Fibroblast of upper back skin (primary cell): Measurements from ENCODE around the gene FGF23.
"Not testable (repeated sequence)": the region's sequence is repeated elsewhere in the genome, so short reads cannot be mapped to it uniquely, and the experiment has no call there.

Source experiments
- DNase-seq: peaks from one replicate; pipeline ENCODE4 v3.0.0-alpha.2; 2013

FGF23 gene

DNA sequence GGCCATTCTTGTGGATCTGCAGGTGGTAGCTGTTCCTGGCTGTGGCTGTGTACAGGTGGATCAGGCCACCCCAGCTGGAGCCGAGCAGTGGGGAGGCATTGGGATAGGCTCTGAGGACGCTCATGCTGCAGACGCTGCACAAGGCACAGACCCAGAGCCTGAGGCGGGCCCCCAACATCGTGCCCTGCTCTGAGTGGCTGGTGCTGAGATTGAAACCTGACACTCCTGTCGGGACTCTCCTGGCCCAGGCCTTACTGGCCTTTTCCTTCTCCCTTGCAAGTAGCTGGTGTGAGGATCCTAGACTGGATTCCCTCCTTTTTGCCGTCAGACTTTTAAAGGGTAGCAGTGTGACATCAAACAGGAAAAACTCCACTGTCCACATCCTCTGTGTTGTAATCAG is at the start of gene FGF23:
FGF23 (minus strand) TSS at position 308 of the 400 bp plus-strand sequence; CDS start at position 178, 130 bp downstream.
- DNase-seq, result peak; percentile 49

DNA sequence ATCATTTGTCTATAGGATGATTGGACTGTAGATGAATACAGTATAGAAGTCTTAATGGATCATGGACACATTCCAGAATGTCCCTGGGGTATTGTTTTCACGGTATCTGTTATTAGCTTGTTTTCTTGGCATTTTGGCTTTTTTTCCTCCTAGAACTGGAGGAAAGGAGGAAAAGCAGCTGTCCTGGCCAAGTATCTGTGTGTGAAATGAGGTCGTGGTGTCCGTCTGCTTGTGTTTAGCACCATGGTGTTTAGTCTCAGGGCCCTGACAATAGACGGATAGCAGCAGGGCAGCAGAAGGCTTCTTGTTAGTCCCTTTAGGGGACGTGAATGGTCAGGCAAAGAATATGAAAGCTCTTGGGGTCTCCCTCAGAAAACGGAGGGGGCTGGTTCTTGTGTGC is 44.9 kb upstream of the FGF23 start:
- no peak for DNase-seq

DNA sequence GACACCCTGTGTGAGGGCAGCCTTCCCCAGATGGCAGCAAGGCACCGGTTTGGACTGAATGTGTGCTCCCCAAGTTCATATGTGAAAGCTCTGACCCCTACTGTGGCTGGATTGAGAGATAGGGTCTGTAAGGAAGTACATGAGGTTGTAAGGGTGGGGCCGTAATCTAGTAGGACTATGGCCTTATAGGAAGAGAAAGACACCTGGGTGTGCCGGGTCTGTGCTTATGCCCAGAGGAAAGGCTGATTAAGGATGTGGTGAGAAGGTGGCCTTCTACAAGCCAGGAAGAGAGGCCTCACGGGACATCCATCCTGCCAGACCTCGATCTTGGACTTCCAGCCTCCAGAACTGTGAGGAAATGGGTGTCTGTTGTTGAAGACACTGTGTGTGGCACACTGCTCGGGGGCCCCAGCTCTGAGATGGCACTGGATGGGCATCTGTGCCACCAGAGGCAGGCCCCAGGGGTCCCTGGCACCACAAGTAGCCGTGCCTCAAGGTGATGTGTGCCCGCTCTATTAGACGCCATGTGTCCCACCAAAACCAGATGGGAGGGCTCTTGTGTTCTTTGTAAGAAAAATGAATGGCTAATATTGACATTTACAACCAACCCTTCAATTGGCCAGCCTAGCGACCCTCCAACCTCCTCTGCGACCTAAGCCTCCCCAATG is 44.1 kb upstream of the FGF23 start:
- DNase-seq, result no peak

DNA sequence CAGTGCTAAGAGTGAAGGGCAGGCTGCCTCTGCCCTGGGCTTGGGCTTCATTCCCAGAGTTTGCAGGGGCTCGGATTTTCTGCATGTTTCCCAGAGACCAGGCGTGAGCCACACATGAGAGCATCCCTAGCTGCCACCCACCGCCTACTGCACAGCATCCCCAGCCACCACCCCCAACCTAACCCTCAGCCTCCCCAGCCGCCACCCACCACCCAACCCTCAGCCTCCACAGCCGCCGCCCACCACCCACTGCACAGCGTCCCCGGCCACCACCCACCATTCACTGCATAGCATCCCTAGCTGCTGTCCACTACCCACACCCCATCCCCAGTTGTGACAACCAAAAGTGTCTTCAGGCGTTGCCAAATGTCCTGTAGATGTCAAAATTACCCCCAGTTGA is 43.5 kb upstream of the FGF23 start:
- DNase-seq, result no peak

DNA sequence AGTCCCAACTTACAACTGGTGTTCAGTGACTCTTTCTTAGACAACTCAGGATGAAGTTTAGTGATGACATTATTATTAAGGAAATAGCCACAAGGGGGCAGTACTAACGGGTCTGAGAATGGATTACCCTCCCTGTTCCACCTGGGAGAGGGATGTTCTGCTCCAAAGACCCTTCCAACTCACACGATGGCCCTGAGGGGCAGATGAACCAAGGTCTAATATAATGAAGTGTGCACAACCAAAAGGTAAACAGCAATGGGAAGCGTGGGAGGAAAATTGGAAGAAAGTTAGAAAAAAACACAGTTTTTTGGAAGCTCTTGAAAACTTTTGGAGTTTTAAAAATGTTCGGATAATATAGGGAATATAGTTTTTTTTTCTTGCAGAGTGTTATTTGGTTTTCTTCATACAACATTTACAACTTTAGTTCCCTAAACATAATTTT is 42.1 kb upstream of the FGF23 start:
- DNase-seq, result peak; percentile 21

DNA sequence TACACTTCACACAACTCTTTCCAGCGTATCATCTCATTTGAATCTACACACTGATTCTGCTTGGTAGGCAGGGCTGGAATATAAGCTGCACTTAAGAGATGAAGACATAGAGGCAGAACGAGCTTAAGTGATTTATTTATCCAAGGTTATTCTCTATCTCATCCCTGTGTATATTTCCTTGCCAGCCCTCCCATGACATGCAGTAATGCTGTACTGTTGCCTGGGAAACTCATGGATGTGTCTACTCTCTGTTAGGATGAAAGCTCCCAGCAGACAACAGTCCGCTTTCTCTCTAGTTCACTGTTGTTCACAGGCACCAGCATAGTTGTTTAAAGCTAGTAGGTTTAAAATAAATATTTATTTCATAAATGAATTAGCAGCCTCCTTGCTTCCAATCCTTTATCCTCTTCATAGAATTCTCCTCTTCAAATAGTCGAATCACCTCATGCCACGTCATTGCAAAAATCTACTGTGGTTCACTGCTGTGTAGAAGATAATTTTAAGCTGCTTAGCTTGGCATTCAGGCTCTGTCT is 40.7 kb upstream of the FGF23 start:
- no peak for DNase-seq

DNA sequence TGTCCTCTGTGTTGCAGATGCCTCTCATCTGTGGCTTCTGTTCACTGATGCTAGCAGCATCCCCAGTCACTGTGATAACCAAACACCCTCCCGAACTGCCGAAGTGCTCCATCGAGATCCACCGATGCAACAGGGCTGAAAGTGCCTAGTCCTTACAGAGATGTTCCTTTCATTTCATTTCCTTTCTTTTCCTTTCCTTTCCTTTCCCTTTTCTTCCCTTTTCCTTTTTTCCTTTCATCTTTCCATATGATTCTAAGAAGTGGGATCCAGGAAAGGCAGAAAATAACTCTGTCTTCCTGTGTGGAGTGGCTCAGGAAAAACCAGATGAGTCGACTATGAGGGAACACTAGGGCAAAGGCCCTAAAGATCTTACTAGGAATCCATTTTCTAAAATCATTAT is 39.4 kb upstream of the FGF23 start:
- no peak for DNase-seq

DNA sequence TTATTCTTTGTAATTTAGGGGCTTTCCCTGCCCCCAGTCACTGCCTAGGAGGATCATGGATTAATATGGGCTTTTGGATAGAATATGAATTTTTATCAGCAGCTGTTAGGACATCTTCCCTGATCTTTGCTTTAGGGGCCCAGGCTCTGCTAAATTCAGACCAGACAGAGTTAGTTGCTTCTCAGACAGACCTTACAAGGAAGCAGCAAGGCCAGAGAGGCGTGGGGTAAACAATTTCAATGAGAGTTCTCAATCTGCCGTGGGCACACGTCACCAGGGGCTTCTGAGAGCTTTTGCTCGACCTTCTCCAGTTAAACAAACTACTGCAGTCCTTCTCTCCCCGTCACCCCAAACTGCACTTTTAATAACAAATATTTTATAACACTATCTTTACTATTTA is 38.4 kb upstream of the FGF23 start:
- DNase-seq, result no peak

DNA sequence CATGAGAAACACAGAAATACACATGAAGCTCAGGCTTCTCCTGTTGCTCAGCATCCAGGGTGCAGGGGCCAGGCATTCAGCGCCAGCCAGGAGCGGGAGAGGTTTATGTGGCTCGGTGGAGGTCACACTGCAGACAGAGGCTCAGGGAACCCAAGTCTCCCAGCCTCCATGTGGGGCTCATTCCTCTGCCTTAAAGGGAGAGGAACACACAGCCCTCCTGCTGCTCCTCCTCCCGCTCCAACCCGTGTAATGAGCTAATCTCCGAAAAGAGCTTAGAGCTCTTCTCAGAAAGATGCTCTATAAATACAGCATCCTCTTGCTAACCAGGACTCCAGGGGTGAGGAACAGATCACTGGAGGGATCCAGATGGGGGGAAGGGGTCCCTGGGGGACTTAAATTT is 37.9 kb upstream of the FGF23 start:
- DNase-seq, result no peak

DNA sequence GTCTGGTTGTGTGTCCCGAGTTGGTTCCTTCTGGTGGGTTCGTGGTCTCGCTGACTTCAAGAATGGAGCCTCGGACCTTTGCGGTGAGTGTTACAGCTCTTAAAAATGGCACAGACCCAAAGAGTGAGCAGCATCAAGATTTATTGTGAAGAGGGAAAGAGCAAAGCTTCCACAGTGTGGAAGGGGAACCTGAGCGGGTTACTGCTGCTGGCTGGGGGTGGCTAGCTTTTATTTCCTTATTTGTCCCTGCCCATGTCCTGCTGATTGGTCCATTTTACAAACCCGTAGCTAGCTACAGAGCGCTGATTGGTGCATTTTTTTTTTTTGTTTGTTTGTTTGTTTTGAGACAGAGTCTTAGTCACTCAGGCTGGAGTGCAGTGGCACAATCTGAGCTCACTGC is 36.8 kb upstream of the FGF23 start:
- no peak for DNase-seq

DNA sequence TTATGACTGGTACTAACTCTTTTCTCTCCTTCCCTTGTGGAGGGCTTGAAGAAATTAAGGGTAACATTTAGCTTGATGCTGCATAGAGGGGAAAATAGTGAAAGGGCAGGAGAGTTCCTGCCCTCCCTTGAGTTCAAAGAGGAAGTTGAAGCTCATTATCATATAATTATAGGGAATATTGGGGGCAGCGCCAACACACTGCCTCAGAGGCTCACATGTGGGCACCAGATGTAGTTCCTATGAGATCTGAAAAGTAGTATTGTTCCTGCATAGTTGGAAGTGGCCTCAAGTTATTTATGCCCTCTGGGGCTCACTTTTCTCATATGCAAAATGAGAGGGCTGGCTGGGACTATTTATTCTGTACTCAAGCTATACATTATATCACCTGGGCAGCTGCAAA is 33.0 kb upstream of the FGF23 start:
- no peak for DNase-seq

DNA sequence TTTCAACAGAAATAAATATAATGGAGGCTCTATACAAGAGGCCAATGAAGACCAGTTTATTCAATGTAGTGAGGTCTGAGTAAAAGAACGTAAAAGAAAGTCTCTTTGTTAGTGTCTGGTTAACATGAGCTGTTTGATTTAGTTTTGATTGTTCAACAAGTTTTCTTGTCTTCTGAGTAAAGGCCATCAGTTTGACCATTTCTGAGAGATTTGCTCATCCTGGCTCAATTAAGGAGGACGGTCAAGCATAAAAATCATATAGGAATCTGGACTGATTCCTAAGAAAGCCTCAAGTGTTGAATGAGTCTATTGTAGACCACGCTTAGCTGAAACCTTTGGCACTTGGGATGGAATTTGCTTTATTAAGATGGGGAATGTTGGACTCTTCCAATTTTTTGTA is 32.5 kb upstream of the FGF23 start:
- DNase-seq, result no peak

DNA sequence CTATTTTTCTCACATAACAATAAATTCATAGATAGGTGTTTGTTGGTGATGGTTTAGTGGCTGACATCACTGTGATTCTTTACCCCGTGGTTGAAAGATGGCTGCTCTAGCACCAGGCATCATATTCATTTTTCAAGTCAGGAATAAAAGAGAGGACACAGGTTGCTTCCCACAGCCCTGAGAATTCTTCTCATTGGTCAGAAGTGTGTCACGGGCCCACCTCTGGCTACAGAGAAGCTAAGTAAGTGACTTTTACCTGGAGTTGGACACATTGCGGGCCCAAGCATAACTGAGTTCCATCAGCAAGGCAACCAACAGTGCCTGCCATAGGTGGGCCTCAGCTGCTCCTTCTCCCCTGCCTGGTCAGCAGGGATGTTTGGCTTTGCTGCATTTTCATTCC is 27.6 kb upstream of the FGF23 start:
- no peak for DNase-seq

DNA sequence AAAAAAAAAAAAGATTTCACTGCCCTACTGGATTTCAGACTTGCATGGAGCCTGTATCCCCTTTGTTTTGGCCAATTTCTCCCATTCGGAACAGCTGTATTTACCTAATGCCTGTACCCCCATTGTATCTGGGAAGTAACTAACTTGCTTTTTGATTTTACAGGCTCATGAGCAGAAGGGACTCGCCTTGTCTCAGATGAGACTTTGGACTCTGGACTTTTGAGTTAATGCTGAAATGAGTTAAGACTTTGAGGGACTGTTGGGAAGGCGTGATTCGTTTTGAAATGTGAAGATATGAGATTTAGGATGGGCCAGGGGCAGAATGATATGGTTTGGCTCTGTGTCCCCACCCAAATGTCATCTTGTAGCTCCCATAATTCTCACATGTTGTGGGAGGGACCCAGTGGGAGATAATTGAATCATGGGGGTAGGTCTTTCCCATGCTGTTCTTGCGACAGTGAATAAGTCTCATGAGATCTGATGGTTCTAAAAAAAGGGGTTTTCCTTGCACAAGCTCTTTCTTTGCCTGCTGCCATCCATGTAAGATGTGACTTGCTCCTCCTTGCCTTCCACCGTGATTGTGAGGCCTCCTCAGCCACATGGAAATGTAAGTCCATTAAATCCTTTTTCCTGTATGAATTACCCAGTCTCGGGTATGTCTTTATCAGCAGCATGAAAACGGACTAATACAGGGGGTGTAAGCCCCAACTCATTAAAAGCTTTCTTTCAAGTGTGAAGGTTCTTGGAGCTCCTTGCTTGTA is 25.5 kb upstream of the FGF23 start:
- not testable (repeated sequence) for DNase-seq

DNA sequence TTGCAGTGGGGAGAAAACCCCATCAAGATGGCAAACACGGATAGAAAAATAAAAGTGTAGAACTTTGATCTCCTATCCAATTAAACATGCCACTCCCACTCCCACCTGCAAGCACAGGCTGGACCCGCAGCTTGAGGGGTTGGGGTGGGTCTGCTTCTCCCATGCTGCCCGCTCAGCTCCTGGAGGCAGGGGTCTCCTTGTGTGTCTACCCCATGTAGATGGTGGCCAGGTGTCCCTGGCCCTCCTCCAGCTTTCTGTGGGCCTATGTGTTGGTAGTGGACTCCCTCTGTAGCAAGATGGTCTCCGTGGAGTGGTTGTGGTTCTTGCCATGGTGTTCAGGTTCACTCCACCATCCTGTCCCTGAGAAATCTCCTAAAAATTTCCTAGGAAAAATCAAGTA is 23.5 kb upstream of the FGF23 start:
- no peak for DNase-seq

DNA sequence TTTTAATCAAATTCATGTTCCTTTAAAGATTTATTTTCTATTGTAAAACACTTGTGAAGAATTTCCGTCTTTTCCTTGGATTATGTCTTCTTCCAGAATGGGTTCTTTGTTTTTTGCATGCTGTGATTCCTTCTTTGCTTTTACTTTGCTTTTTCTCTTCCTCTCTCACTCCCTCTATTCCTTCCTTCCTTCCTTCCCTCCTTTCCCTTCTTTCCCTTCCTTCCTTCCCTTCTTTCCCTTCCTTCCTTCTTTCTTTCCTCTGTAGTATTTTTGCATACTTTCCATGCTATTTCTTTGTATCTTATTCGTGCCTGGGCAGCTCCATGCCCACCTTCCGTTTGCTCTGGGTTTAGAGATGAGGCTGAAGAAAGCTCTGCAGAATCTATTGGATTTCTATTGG is 21.6 kb upstream of the FGF23 start:
- no peak for DNase-seq

DNA sequence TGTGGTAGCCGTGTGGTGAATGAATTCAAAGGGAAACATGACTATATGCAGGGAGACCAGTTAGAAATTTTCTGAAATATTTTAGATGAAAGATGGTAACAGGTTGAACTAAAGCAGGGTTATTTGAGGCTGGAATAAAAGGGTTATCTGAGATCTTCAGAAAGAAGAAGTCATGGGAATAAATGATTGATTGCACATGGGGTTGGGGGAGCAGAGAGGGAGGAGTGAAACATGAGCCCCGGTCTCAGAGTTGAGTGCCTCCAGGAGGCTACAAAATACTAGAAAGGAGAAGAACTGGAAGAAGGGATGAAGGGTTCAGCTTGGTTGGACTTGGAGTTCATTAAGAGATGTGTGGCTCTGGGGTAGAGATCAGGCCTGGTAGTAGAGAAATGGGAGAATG is 16.3 kb upstream of the FGF23 start:
- DNase-seq, result no peak

DNA sequence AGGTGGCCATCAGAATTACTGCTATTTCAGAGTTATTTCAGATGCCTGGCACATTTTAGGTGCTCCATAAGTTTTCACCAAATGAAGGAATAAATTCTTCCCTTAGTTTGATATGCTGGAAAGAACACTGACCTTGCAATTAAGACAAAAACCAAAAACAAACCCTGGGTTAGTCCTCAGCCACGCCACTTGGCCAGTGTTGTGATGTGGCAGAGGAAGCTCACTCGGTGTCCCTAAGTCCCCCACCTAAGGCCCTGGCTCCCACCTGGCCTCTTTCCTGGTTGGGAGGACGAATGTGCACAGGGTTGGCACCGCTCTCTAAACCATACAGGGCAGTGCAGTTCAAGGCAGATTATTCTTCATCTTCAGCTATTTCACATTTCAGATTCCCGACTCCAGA is 13.7 kb upstream of the FGF23 start:
- DNase-seq, result no peak

DNA sequence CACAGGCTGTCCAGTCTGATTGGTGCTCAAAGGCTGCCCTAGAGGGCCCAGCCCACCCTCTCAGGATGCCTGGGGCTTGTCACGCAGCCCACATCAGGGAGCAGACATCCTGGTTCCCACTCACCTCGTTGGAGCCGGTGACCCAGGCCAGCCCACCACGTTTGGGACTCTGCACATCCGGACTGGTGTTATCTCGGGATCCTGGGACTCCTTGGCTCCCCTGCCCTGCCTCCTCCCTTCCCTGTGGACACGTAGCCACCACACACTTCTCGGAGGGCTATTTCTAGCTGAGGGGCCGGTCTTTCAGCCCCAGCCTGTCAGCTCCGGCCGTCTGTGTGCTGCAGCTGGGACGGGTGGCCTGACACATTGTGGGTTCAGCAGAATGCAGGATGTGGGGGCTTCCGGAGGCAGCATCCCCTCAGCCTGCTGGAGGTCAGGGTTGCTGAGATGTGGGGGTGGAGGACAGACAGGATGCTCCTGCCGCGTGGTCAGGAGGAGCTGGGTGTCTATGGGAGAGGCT is 12.8 kb upstream of the FGF23 start:
- DNase-seq, result no peak

DNA sequence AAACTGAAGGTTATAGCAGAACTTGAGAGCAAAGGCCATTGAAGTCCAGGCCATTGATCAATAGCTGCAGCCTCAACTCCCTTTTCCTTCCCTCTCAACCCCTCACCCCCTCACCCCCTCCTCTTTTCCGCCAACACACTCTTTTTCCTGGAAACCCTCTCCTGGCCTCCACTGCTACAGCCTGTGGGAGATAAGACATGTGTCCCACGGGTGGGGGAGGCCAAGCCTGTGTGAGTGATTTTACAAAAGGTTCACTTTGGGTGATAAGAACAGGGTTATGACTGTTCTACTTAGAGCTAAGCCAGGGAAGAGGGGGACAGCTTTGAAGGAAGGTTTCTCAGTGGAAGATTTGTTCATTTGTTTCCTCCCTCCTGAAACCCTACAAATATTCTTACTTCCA is 9.2 kb upstream of the FGF23 start:
- DNase-seq, result no peak

DNA sequence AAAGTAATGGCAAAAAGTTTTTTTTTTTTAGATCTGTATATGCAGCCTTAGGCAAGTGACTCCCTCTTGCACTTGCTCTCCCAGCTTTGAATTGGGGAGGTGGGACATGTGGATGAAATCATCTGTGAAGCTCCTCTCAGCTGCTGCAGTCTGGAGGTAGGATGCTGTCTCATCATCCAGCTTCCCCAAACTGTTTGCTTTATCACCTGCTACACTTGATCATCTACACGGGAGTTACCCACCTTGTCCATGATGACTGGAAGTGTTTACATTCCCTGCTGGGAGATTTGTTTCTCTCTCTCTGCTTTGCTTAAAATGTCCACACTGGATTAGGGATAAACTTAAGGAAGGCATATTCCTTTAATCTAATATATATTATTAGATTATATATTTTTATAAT is 8.5 kb upstream of the FGF23 start:
- DNase-seq, result no peak

DNA sequence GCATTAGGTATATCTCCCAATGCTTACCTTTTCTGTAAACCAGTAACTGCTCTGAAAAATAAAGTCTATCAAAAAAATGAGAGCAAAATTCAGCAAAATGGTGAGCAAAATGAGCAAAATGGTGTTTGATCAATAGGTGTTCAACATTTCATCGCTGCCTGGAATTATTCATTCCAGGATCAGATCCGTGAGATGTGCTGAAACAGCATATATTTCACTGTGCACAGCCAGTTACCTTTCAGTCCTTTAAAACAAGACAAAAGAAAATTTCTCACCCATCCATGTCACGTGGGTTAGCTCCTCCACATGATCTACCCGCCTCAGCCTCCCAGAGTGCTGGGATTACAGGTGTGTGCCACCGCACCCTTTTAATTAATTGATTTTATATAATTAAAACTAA is 8.1 kb upstream of the FGF23 start:
- no peak for DNase-seq

DNA sequence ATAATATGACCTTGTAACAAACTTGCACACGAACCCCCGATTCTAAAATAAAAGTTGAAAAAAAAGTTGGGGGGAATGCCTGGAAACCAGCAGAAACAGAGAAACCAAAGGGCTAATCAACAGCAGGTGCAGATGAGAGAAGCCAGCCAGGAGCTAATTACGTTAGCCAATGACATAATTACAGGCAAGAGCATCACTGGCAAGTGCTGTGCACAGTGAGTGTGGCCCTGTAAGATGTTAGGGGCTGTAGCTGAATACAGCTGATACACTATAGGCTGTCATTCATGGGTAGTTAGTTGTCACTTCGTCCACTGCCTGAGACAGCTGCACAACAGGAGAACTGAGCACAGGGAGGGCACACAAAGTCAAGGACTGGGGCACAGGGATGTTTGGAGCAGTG is 7.3 kb upstream of the FGF23 start:
- DNase-seq, result no peak

DNA sequence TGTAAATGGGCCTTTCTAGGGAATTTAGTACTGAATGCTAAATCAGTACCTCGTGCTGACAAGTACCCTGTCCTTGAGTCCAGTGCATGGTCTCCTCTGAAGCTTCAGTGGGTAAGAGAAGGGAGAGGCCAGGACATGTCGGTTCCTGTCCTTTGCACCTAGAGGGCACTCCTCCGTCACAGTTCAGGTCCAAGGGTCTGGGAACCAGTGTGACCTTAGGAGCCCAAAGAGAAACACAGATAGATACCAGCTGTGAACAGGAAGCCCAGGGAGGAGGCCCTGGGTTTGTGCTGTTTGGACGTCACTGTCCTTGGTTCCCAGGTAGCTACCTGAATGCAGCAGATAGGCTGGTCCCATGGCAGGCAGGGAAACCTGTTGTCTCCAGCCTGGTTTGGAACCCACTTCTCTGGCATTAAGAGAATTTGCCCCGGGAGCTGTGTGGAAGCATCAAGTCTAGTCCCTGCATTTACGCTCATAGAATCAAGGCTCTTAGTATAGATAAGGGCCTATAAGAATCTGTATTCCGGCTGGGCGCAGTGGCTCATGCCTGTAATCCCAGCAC is 3.9 kb upstream of the FGF23 start:
- no peak for DNase-seq
